Hippocampal formation (tissue), 2 donors: ENCODE measurements around the gene INHBC.
A peak's percentile ranks its signal among the peaks of the same experiment; 100 is the strongest.
"Not testable (repeated sequence)": the region's sequence is repeated elsewhere in the genome, so short reads cannot be mapped to it uniquely, and the experiment has no call there.

Source experiments
- DNase-seq, 2 donors: peaks; one replicate each; lab custom pipeline; 2025; lab: John Stamatoyannopoulos, UW

INHBC gene

GRCh38 chr12:57487055-57487596 is 52.5 kb downstream of the INHBC start:
- DNase-seq, result no peak

DNA sequence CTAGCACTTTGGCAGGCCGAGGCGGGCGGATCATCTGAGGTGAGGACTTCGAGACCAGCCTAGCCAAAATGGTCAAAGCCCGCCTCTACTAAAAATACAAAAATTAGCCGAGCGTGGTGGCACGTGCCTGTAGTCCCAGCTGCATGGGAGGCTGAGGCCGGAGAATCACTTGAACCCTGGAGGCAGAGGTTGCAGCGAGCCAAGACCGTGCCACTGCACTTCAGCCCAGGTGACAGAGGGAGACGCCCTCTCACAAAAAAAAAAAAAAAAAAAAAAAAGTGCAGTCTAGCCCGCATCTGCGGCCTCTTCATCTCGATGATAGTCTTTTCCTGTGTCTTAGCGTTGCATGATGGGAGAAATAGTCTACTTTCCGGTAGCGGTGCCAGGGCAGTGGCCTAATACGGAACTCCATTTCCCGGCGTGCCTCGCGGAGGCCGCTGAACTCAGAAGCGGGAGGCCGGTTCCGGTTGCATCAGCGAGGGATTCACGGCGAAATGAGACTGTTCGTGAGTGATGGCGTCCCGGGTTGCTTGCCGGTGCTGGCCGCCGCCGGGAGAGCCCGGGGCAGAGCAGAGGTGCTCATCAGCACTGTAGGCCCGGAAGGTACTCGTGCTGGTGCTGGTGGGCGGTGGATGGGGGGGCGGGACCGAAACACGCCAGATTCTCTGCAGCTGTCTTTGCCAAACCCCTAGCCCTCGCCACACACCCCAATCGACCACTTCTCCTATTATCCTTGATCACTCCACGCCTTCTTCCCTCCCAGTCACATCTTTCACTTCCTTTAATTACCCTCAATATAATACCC is 53.2 kb downstream of the INHBC start, which contains the start of gene MARS1:
Gene MARS1, plus strand, starts transcription at position 472 of the 805 bp plus-strand sequence. Its CDS starts 23 bp downstream, at position 495.
- DNase-seq, result peak; percentile 90 to 98

DNA sequence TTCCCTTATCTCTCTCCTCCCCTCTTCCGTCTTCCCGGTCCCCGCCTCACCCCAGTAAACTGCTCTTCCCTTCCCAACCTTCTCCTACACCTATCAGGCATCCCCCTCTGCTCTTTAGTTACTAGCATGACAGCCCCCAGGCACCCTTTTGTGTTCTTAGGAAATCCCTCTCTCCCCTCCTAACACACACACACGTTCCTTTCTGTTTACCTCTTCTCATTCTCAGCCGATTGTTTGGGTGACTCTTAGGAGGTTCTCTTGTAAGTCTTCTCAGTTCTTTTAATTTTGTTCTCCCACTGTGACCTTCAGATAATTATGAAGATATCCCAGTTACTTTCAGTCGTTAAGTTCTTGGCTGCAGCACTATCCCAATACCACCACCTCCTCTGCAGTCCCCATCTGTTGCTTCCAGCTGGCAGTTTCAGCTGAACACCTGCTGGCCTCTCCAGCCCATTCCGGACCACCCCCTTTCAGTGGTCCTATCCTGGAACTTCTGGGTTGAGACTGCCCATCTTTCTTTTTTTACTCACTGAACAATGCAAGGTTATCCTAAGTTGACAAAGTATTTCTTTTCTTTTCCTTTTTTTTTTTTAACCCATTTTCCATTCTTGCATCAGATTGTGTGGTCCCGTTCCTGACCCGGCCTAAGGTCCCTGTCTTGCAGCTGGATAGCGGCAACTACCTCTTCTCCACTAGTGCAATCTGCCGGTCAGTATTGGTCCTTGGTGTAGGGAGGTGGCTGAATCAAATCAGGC is 54.0 kb downstream of the INHBC start:
- DNase-seq, result no peak

DNA sequence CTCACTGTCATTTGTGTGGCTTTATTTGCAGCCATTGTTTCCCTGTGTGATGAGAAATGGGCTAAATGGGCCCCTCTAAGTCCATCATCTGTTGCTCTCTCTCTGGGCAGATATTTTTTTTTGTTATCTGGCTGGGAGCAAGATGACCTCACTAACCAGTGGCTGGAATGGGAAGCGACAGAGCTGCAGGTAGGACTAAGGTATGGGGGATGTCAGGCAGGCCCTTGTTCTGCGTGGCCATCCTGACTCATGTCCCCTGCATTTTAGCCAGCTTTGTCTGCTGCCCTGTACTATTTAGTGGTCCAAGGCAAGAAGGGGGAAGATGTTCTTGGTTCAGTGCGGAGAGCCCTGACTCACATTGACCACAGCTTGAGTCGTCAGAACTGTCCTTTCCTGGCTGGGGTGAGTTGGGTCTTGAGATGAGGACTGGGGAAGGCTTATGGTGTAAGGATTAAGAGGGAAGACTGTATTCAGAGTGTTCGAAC is 54.6 kb downstream of the INHBC start:
- no peak for DNase-seq

DNA sequence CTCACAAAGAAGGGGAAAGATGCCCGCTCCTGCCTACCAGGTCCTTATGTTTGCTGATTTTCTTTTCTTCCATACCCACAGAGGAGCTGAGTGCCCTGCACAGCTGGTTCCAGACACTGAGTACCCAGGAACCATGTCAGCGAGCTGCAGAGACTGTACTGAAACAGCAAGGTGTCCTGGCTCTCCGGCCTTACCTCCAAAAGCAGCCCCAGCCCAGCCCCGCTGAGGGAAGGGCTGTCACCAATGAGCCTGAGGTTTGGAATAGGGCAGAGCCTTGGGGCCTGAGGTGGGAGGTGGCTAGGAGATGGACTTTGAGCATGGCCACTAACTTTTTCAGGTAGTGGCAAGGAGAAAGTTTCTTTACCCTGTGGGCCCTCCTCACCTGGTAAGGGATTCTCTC is 55.5 kb downstream of the INHBC start:
- no peak for DNase-seq

DNA sequence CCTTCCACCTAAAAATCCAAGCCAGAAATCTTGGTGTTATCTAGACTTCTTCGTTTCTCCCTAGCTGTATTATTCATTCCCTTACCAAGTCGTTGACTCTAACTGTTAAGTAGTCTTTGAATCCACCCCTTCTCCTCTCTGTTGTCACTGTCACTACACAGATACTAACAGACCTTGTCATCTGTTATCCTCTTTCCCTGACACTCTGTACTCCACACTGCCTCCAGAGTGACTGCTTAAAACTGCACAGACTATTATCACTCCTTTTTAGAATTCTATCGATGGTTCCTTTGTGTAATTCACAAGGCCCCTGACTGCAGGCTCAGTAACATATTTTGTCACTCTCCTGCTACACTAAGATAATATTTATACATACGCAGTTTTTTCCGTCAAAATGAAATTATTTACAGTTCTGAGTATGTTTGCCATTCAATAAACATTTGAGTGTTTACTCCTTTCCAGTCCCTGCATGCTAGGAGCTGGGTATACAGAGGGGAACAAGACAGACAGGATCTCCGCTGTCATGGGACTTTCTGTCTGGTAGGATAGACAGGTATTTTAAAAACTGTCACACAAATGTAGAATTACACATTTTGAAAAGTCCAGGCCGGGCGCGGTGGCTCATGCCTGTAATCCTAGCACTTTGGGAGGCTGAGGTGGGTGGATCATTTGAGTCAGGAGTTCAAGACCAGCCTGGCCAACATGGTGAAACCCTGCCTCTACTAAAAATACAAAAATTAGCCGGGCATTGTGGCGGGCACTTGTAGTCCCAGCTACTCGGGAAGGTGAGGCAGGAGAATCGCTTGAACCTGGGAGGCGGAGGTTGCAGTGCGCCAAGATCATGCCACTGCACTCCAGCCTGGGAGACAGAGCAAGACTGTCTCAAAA is 57.1 kb downstream of the INHBC start:
- no peak for DNase-seq

DNA sequence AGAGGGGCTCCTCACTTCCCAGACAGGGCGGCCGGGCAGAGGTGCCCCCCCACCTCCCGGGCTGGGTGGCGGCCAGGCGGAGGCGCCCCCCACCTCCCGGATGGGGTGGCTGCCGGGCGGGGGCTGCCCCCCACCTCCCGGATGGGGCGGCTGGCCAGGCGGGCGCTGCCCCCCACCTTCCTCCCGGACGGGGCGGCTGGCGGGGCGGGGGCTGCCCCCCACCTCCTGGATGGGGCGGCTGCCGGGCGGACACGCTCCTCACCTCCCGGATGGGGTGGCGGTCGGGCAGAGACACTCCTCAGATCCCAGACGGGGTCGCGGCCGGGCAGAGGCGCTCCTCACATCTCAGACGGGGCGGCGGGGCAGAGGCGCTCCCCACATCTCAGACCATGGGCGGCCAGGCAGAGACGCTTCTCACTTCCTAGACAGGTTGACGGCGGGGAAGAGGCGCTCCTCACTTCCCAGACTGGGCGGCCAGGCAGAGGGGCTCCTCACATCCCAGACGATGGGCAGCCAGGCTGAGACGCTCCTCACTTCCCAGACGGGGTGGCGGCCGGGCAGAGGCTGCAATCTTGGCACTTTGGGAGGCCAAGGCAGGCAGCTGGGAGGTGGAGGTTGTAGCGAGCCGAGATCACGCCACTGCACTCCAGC is 60.6 kb downstream of the INHBC start:
- DNase-seq, result not testable (repeated sequence)

DNA sequence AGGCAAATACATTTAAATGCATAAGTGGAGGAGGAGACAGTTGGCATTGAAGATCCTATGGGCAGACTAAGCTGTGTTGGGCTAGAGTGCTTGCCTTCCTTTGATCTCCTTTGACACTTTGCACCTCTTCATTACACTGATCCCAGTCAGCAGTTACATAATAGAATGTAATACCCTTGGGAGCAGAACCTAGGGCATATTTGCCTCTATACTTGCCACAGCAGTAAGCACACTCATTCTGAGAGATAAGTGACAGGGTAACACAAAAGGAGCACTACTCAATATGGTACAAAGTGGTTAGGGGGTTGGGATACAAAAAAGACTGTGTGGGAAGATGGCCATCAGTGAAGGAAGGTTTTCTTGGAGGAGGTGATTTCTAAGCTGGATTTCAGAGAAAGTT is 62.2 kb downstream of the INHBC start:
- no peak for DNase-seq

GRCh38 chr12:57497223-57498131 is 62.9 kb downstream of the INHBC start:
- no peak for DNase-seq

DNA sequence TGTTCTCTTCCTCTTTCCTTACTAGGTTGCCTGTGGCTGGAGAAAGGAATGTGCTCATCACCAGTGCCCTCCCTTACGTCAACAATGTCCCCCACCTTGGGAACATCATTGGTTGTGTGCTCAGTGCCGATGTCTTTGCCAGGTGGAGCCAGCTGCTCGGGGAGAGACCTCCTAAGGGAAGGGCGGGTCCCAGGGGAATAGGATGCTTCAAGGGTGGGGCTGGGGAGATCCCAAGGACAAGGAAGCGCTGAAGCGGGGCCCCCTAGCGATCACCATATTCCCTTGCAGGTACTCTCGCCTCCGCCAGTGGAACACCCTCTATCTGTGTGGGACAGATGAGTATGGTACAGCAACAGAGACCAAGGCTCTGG is 63.5 kb downstream of the INHBC start:
- no peak for DNase-seq

- no peak for DNase-seq
These were observed 64.0 kb downstream of the INHBC start for GRCh38 chr12:57498571-57498970.

- DNase-seq, result no peak
These were observed 65.6 kb downstream of the INHBC start for GRCh38 chr12:57500213-57500612.
